Thyroid gland (tissue), 4 donors: ENCODE results near the gene TFB1M.

Experiments
- POLR2A ChIP-seq, 2 donors: fragments of 450-650 bp; IDR thresholded peaks; one replicate each; pipeline ENCODE4 v1.6.1; 2017; ENCODE audit warnings: antibody characterized with exemption in 2 of 2, mild to moderate bottlenecking in 2 of 2, moderate library complexity in 1 of 2
- TF ChIP-seq, protein P1 (sequence below), 6 experiments: fragments of 200-600 bp in 3 of 6; fragments of 450-650 bp in 3 of 6; sonication (generic) in 3 of 6; IDR thresholded peaks; one replicate each; pipeline ENCODE4 v1.5.1; 2016 to 2019; ENCODE audit warnings: antibody characterized with exemption in 6 of 6, mild to moderate bottlenecking in 2 of 6, inconsistent platforms in 1 of 6, moderate library complexity in 1 of 6

- TF ChIP-seq, protein P1, sequence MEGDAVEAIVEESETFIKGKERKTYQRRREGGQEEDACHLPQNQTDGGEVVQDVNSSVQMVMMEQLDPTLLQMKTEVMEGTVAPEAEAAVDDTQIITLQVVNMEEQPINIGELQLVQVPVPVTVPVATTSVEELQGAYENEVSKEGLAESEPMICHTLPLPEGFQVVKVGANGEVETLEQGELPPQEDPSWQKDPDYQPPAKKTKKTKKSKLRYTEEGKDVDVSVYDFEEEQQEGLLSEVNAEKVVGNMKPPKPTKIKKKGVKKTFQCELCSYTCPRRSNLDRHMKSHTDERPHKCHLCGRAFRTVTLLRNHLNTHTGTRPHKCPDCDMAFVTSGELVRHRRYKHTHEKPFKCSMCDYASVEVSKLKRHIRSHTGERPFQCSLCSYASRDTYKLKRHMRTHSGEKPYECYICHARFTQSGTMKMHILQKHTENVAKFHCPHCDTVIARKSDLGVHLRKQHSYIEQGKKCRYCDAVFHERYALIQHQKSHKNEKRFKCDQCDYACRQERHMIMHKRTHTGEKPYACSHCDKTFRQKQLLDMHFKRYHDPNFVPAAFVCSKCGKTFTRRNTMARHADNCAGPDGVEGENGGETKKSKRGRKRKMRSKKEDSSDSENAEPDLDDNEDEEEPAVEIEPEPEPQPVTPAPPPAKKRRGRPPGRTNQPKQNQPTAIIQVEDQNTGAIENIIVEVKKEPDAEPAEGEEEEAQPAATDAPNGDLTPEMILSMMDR (IDR thresholded peaks at IDR 0.05) = no peak
- TF ChIP-seq POLR2A (IDR thresholded peaks at IDR 0.05) = no peak
Measured at GRCh38 chr6:155340464-155341129, 26.3 kb upstream of the TFB1M start.
